Measurements from ENCODE around the gene RANBP17. TPM values are rescaled to one million over a fixed set of nuclear protein-coding genes. Genes with fewer than 3 reads are reported as not detected.

Gene RANBP17
- total RNA-seq, 4 donors from 2014 or later = 0.38 to 5.1 (median 1.4) TPM

- intact Hi-C loops (cut with DNase I; ENCODE audit: low total_unique reads) = no loop called here
Measured at GRCh38 chr5:171340042-171340441, 478.2 kb downstream of the RANBP17 start.

GRCh38 chr5:171340491-171340890 is 478.7 kb downstream of the RANBP17 start:
- DNase-seq (ENCODE audit: low spot score in 2 of 2) = no peak
- WGBS, 2 donors = 76% methylated on average over 6 of the region's 6 CpGs
- TF ChIP-seq CTCF (IDR thresholded peaks at IDR 0.05) (no peak), POLR2A (IDR thresholded peaks at IDR 0.05) (no peak)
- H3K4me3 ChIP-seq (ENCODE audit: low read depth, poor library complexity, severe bottlenecking) = no peak overlapping the region
- intact Hi-C loops (cut with DNase I; ENCODE audit: low total_unique reads) = no loop called here

More at GRCh38 chr5:171340042-171340441, 478.2 kb downstream of the RANBP17 start:
- DNase-seq (ENCODE audit: low spot score in 2 of 2) = no peak
- no peak overlapping the region for H3K4me3 ChIP-seq (ENCODE audit: low read depth, poor library complexity, severe bottlenecking)
- no peak for TF ChIP-seq POLR2A (IDR thresholded peaks at IDR 0.05)
- no peak for TF ChIP-seq CTCF (IDR thresholded peaks at IDR 0.05)

- no peak for TF ChIP-seq POLR2A (IDR thresholded peaks at IDR 0.05)
- no peak for TF ChIP-seq CTCF (IDR thresholded peaks at IDR 0.05)
- WGBS, 2 donors = 51 to 58% methylated on average over 17 of the region's 17 CpGs
- intact Hi-C loops (cut with DNase I; ENCODE audit: low total_unique reads) = no loop called here
- no peak for DNase-seq (ENCODE audit: low spot score in 2 of 2)
- H3K4me3 ChIP-seq (ENCODE audit: low read depth, poor library complexity, severe bottlenecking) = no peak overlapping the region
Measured at GRCh38 chr5:171342362-171343111, 480.7 kb downstream of the RANBP17 start.

- 91 to 93% methylated on average over 19 of the region's 19 CpGs for WGBS, 2 donors
- intact Hi-C loops (cut with DNase I; ENCODE audit: low total_unique reads) = no loop called here
- DNase-seq (ENCODE audit: low spot score in 2 of 2) = no peak
- no peak overlapping the region for H3K4me3 ChIP-seq (ENCODE audit: low read depth, poor library complexity, severe bottlenecking)
- TF ChIP-seq POLR2A (IDR thresholded peaks at IDR 0.05) (no peak), CTCF (IDR thresholded peaks at IDR 0.05) (no peak)
Measured at GRCh38 chr5:171344936-171345608, 483.3 kb downstream of the RANBP17 start.

Other genes with a start within 250 kb of the RANBP17 start
- gene GABRP, start 78.3 kb upstream of the RANBP17 start, total RNA-seq = 10 to 100 TPM in 2 of 4 donors, 1 to 10 TPM in 2; 3.0 to 40.8 (median 19.3) TPM

Data from lower leg skin (tissue), 4 donors.